H9 (cell line): ENCODE results near the gene ZSWIM4. TPM values are rescaled to one million over a fixed set of nuclear protein-coding genes. Genes with fewer than 3 reads are reported as not detected.

Source experiments
- DNase-seq: peaks from one replicate; pipeline ENCODE4 v3.0.0-alpha.2; 2017
- H2AFZ ChIP-seq: one replicate; pipeline ENCODE4 v1.6.1; 2013; ENCODE audit warnings: mild to moderate bottlenecking, low read length, control low read depth, moderate library complexity
- H2AK5ac ChIP-seq: 2 replicates; pipeline ENCODE4 v1.6.1; 2013; ENCODE audit warnings: low read length, control low read depth, mixed read lengths; ENCODE audit not compliant: insufficient read length
- H2BK120ac ChIP-seq: one replicate; pipeline ENCODE4 v1.6.1; 2013; ENCODE audit warnings: low read depth, mild to moderate bottlenecking, low read length, control low read depth, inconsistent platforms; ENCODE audit not compliant: poor library complexity, severe bottlenecking
- H2BK12ac ChIP-seq: 2 replicates; pipeline ENCODE4 v1.6.1; 2013; ENCODE audit warnings: low read length, control low read depth, mixed read lengths, low read depth; ENCODE audit not compliant: insufficient read length
- H2BK15ac ChIP-seq: 2 replicates; pipeline ENCODE4 v1.6.1; 2013; ENCODE audit warnings: low read depth, low read length, control low read depth
- H2BK20ac ChIP-seq: one replicate; pipeline ENCODE4 v1.6.1; 2013; ENCODE audit warnings: low read depth, mild to moderate bottlenecking, low read length, control low read depth, inconsistent platforms; ENCODE audit not compliant: poor library complexity, severe bottlenecking
- H2BK5ac ChIP-seq: 2 replicates; pipeline ENCODE4 v1.6.1; 2013; ENCODE audit warnings: low read length, control low read depth, mixed read lengths; ENCODE audit not compliant: insufficient read length
- H3K14ac ChIP-seq: 2 replicates; pipeline ENCODE4 v1.6.1; 2013; ENCODE audit warnings: low read length, control low read depth; ENCODE audit not compliant: insufficient read depth
- H3K18ac ChIP-seq: 2 replicates; pipeline ENCODE4 v1.6.1; 2013; ENCODE audit warnings: low read depth, mild to moderate bottlenecking, mixed read lengths, low read length, control low read depth; ENCODE audit not compliant: insufficient read length
- H3K23ac ChIP-seq: 2 replicates; pipeline ENCODE4 v1.6.1; 2013; ENCODE audit warnings: low read length, control low read depth, mixed read lengths, low read depth; ENCODE audit not compliant: insufficient read length
- H3K23me2 ChIP-seq: 2 replicates; pipeline ENCODE4 v1.6.1; 2013; ENCODE audit warnings: low read depth, mild to moderate bottlenecking, mixed read lengths, low read length, control low read depth; ENCODE audit not compliant: insufficient read length, poor library complexity, severe bottlenecking
- H3K27ac ChIP-seq: 2 replicates; pipeline ENCODE4 v1.5.1; 2013; ENCODE audit warnings: low read length, control low read depth, mixed read lengths, low read depth; ENCODE audit not compliant: insufficient read length
- H3K27me3 ChIP-seq: 2 replicates; pipeline ENCODE4 v1.6.1; 2013; ENCODE audit warnings: low read length, control low read depth, inconsistent platforms; ENCODE audit not compliant: insufficient read depth
- H3K4ac ChIP-seq: 2 replicates; pipeline ENCODE4 v1.6.1; 2013; ENCODE audit warnings: low read depth, mild to moderate bottlenecking, control low read depth, inconsistent platforms, low read length, moderate library complexity
- H3K4me1 ChIP-seq: 2 replicates; pipeline ENCODE4 v1.6.1; 2013; ENCODE audit warnings: low read length, control low read depth, inconsistent platforms; ENCODE audit not compliant: insufficient read depth
- H3K4me2 ChIP-seq: 2 replicates; pipeline ENCODE4 v1.6.1; 2013; ENCODE audit warnings: low read length, control low read depth, mixed read lengths; ENCODE audit not compliant: insufficient read length, insufficient read depth
- H3K56ac ChIP-seq: 2 replicates; pipeline ENCODE4 v1.6.1; 2013; ENCODE audit warnings: low read depth, mild to moderate bottlenecking, mixed read lengths, low read length, control low read depth; ENCODE audit not compliant: insufficient read length
- H3K79me1 ChIP-seq: 2 replicates; pipeline ENCODE4 v1.6.1; 2013; ENCODE audit warnings: low read depth, mild to moderate bottlenecking, moderate library complexity, low read length, control low read depth, inconsistent platforms; ENCODE audit not compliant: insufficient read depth, poor library complexity, severe bottlenecking
- H3K79me2 ChIP-seq: 2 replicates; pipeline ENCODE4 v1.6.1; 2013; ENCODE audit warnings: low read length, control low read depth, inconsistent platforms; ENCODE audit not compliant: insufficient read depth
- H3K9ac ChIP-seq: 2 replicates; pipeline ENCODE4 v1.6.1; 2013; ENCODE audit warnings: low read length, control low read depth, mixed read lengths; ENCODE audit not compliant: insufficient read length; ENCODE audit errors: extremely low read depth
- H3K9me3 ChIP-seq: one replicate; pipeline ENCODE4 v1.6.1; 2013; ENCODE audit warnings: low read depth, low read length, inconsistent platforms; ENCODE audit not compliant: control insufficient read depth
- H3T11ph ChIP-seq: one replicate; pipeline ENCODE4 v1.6.1; 2013; ENCODE audit warnings: mild to moderate bottlenecking, low read length, control low read depth, inconsistent platforms
- H4K20me1 ChIP-seq: one replicate; pipeline ENCODE4 v1.6.1; 2013; ENCODE audit not compliant: control insufficient read depth, insufficient read length, insufficient read depth
- H4K5ac ChIP-seq: 2 replicates; pipeline ENCODE4 v1.6.1; 2013; ENCODE audit warnings: low read depth, mild to moderate bottlenecking, mixed read lengths, low read length, control low read depth; ENCODE audit not compliant: insufficient read length
- H4K8ac ChIP-seq: replicated peaks from 2 replicates; pipeline ENCODE4 v1.6.1; 2013; ENCODE audit warnings: low read length, control low read depth, mixed read lengths, low read depth; ENCODE audit not compliant: insufficient read length
- H4K91ac ChIP-seq: 2 replicates; pipeline ENCODE4 v1.6.1; 2013; ENCODE audit warnings: low read depth, mild to moderate bottlenecking, moderate library complexity, mixed read lengths, low read length, control low read depth; ENCODE audit not compliant: insufficient read length
- H3K27ac Mint-ChIP-seq, 3 experiments: 2 replicates in 2 of 3; 3 replicates in 1 of 3; pipeline ENCODE4 v1.8.0; 2020 to 2021; ENCODE audit warnings: mixed read lengths in 3 of 3, mild to moderate bottlenecking in 1 of 3, moderate library complexity in 1 of 3
- H3K27me3 Mint-ChIP-seq: 2 replicates; pipeline ENCODE4 v1.8.0; 2021; ENCODE audit warnings: low read depth, mild to moderate bottlenecking, moderate library complexity, mixed read lengths
- H3K36me3 Mint-ChIP-seq, 3 experiments: 2 replicates in 2 of 3; 3 replicates in 1 of 3; pipeline ENCODE4 v1.8.0; 2020 to 2021; ENCODE audit warnings: low read depth in 3 of 3, mixed read lengths in 3 of 3; ENCODE audit not compliant: insufficient read depth in 1 of 3
- H3K4me1 Mint-ChIP-seq, 2 experiments: 2 replicates each; pipeline ENCODE4 v1.8.0; 2020; ENCODE audit warnings: mixed read lengths in 2 of 2
- H3K4me3 Mint-ChIP-seq, 2 experiments: 2 replicates in 1 of 2; 3 replicates in 1 of 2; pipeline ENCODE4 v1.8.0; 2020 to 2021; ENCODE audit warnings: mild to moderate bottlenecking in 2 of 2, mixed read lengths in 2 of 2, moderate library complexity in 1 of 2
- H3K9me3 Mint-ChIP-seq, 2 experiments: 2 replicates in 1 of 2; 3 replicates in 1 of 2; pipeline ENCODE4 v1.8.0; 2020; ENCODE audit warnings: mild to moderate bottlenecking in 2 of 2, mixed read lengths in 2 of 2, moderate library complexity in 1 of 2
- WGBS: extraction: QIAGEN DNeasy Blood & Tissue Kit; methylation state at CpG from one replicate; pipeline ENCODE4 v1.1.7; 2013; ENCODE audit warnings: missing lambda C conversion rate, low lambda C conversion rate, mixed read lengths; ENCODE audit not compliant: insufficient read length; ENCODE audit errors: extremely low coverage; 5-methylcytosine and 5-hydroxymethylcytosine counted together
- long read RNA-seq: library from polyadenylated mRNA; unstranded; transcript quantifications from one replicate; pipeline ENCODE4 v2.0.0, GENCODE V29; 2020
- total RNA-seq: library from RNA; stranded (reverse); gene quantifications from 2 replicates; pipeline ENCODE4 v1.2.1, GENCODE V29; 2021
- TF ChIP-seq, protein P1 (sequence below): fragments of 200-600 bp; sonication (generic); conservative IDR thresholded peaks from 3 replicates; pipeline ENCODE4 v1.8.0; 2021; ENCODE audit warnings: antibody characterized with exemption, mild to moderate bottlenecking

Gene ZSWIM4
- total RNA-seq, result 50.7 and 53.1 TPM in 2 replicates
- long read RNA-seq, partial matches to known transcripts, result 4 of 6 reads
- long read RNA-seq, other reads (novel, unspliced or antisense), result 2 of 6 reads

DNA sequence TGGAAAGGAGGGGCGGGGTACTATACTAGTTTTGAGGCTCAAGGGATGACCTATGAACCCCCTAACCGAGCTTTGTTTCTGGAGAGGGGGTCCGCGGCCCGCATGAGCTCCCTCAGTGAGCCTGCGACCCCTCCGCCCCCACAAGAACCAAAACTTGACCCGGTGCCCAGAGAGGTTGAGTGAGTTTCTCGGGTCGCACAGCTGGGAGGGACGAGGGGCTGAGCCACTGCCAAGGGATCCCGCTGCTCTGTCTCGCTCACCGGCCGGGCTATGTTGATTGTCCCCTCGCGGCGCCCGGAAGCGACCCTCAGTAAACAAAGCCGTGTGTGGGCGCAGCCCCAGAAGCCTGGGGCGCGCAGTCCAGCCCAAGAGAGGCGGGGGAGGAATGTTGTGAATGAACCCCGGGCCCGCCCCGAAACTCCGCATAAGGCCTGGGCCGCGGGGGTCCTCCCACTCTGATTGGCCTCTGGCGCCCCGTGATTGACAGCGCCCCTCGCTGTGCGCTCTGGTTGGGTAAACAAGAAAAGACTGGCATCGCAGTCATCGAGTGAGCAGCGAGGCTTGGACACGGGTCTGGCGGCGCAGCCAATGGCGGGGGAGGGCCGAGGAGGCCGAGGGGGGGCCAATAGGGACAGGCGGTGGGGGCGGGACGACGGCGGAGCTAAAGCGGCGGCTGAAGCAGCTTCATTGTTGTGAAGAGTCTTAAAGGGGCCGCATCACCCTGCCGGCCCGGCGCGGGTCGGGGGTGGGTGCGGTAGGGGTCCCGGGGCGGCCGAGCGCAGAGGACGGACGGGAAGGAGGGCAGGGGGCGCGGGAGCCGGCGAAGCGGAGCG is at the start of gene ZSWIM4:
Gene ZSWIM4 (plus strand): TSS at position 687 of the 833 bp plus-strand sequence. CDS start 206 bp downstream, outside the sequence.
- Histone ChIP-seq H3K4ac (no peak within 1 kb of the TSS; the same call in 1 of the 2 replicates), H3K27ac (no peak within 1 kb of the TSS), H2AFZ (no peak within 1 kb of the TSS), H3K4me2 (peak within 1 kb of the TSS; percentile 83), H4K5ac (no peak within 1 kb of the TSS), H4K91ac (no peak within 1 kb of the TSS), H3K56ac (no peak within 1 kb of the TSS), H2BK120ac (no peak within 1 kb of the TSS), H2BK20ac (no peak within 1 kb of the TSS), H3K23ac (no peak within 1 kb of the TSS), H2AK5ac (no peak within 1 kb of the TSS), H2BK12ac (peak within 1 kb of the TSS; percentile 11), H2BK5ac (no peak within 1 kb of the TSS), H3K9me3 (no peaks in the 10 kb centered on the region), H3K23me2 (peaks cover 5% of the 10 kb centered on the region), H3K9ac (peak within 1 kb of the TSS; percentile 67), H4K8ac (no peak within 1 kb of the TSS), H3K27me3 (no peaks in the 10 kb centered on the region), H4K20me1 (no peaks in the 10 kb centered on the region), H2BK15ac (no peak within 1 kb of the TSS; the same call in 1 of the 2 replicates), H3T11ph (no peak within 1 kb of the TSS), H3K4me1 (no peaks in the 10 kb centered on the region), H3K18ac (peak within 1 kb of the TSS; percentile 72), H3K14ac (peak within 1 kb of the TSS; percentile 72), H3K79me1 (no peaks in the 10 kb centered on the region), H3K79me2 (no peaks in the 10 kb centered on the region)
- TF ChIP-seq, protein P1, sequence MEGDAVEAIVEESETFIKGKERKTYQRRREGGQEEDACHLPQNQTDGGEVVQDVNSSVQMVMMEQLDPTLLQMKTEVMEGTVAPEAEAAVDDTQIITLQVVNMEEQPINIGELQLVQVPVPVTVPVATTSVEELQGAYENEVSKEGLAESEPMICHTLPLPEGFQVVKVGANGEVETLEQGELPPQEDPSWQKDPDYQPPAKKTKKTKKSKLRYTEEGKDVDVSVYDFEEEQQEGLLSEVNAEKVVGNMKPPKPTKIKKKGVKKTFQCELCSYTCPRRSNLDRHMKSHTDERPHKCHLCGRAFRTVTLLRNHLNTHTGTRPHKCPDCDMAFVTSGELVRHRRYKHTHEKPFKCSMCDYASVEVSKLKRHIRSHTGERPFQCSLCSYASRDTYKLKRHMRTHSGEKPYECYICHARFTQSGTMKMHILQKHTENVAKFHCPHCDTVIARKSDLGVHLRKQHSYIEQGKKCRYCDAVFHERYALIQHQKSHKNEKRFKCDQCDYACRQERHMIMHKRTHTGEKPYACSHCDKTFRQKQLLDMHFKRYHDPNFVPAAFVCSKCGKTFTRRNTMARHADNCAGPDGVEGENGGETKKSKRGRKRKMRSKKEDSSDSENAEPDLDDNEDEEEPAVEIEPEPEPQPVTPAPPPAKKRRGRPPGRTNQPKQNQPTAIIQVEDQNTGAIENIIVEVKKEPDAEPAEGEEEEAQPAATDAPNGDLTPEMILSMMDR, result no peak
- H3K27ac Mint-ChIP-seq, result peak within 1 kb of the TSS; percentile 90 to 94 (median 93)
- H3K4me3 Mint-ChIP-seq, result peak within 1 kb of the TSS; percentile 89 to 97
- H3K4me1 Mint-ChIP-seq, result peaks cover 15 to 17% of the 10 kb centered on the region in 2 experiments
- peak; percentile 100 for DNase-seq
- no peaks in the 10 kb centered on the region for H3K9me3 Mint-ChIP-seq
- H3K27me3 Mint-ChIP-seq, result no peaks in the 10 kb centered on the region
- peaks cover 0 to 11% (median 8%) of the 10 kb centered on the region in 3 experiments; a peak in 5 of 7 replicates for H3K36me3 Mint-ChIP-seq
- no CpG with 5 or more reads among the region's 71 CpGs for WGBS
